ENCODE data around the gene VSTM2L.

The VSTM2L gene

GRCh38 chr20:37968841-37969401 is 66.0 kb downstream of the VSTM2L start:
- no peak for DNase-seq (ENCODE audit: low read depth in 2 of 2)

GRCh38 chr20:37969949-37970855 is 67.3 kb downstream of the VSTM2L start:
- no peak for DNase-seq (ENCODE audit: low read depth in 2 of 2)

GRCh38 chr20:37970856-37971245 is 67.9 kb downstream of the VSTM2L start:
- no peak for DNase-seq (ENCODE audit: low read depth in 2 of 2)

- DNase-seq (ENCODE audit: low read depth in 2 of 2), result no peak
These were observed 68.7 kb downstream of the VSTM2L start for GRCh38 chr20:37971561-37972127.

GRCh38 chr20:37972256-37973058 is 69.5 kb downstream of the VSTM2L start:
- DNase-seq (ENCODE audit: low read depth in 2 of 2), result no peak

- DNase-seq (ENCODE audit: low read depth in 2 of 2), result no peak
These were observed 70.4 kb downstream of the VSTM2L start for GRCh38 chr20:37973059-37973910.

GRCh38 chr20:37976887-37977286 is 74.0 kb downstream of the VSTM2L start:
- no peak for DNase-seq (ENCODE audit: low read depth in 2 of 2)

- DNase-seq (ENCODE audit: low read depth in 2 of 2), result no peak
These were observed 74.4 kb downstream of the VSTM2L start for GRCh38 chr20:37977338-37977737.

- DNase-seq (ENCODE audit: low read depth in 2 of 2), result no peak
These were observed 74.9 kb downstream of the VSTM2L start for GRCh38 chr20:37977786-37978185.

GRCh38 chr20:37979021-37979985 is 76.4 kb downstream of the VSTM2L start:
- DNase-seq (ENCODE audit: low read depth in 2 of 2), result no peak

- no peak for DNase-seq (ENCODE audit: low read depth in 2 of 2)
These were observed 77.5 kb downstream of the VSTM2L start for GRCh38 chr20:37980383-37980782.

- no peak for DNase-seq (ENCODE audit: low read depth in 2 of 2)
These were observed 77.9 kb downstream of the VSTM2L start for GRCh38 chr20:37980876-37981275.

GRCh38 chr20:37981568-37981967 is 78.6 kb downstream of the VSTM2L start:
- no peak for DNase-seq (ENCODE audit: low read depth in 2 of 2)

GRCh38 chr20:37983286-37983685 is 80.4 kb downstream of the VSTM2L start:
- no peak for DNase-seq (ENCODE audit: low read depth in 2 of 2)

GRCh38 chr20:37984018-37984785 is 81.3 kb downstream of the VSTM2L start:
- DNase-seq (ENCODE audit: low read depth in 2 of 2), result no peak

GRCh38 chr20:37986044-37986858 is 83.3 kb downstream of the VSTM2L start:
- no peak for DNase-seq (ENCODE audit: low read depth in 2 of 2)

- no peak for DNase-seq (ENCODE audit: low read depth in 2 of 2)
These were observed 84.1 kb downstream of the VSTM2L start for GRCh38 chr20:37986873-37987601.

All from stimulated activated CD4-positive, alpha-beta T cell treated with anti-CD3 and anti-CD28 coated beads, Interleukin-4, amount 100 ng/mL, for 48 hours (primary cell).